B cell (primary cell): ENCODE measurements around the gene COL5A1. TPM values are rescaled to one million over a fixed set of nuclear protein-coding genes. Genes with fewer than 3 reads are reported as not detected.

Experiments used
- ATAC-seq: fragments of 200-7000 bp; cut with Tn5 transposase; one replicate; pipeline ENCODE4 v1.10.0; 2021; ENCODE audit warnings: low read depth, mild to moderate bottlenecking, moderate number of reproducible peaks, moderate library complexity
- CTCF ChIA-PET: fragments of 350-600 bp; sonication (Branson Sonifier 250); formaldehyde crosslinking; loops from one replicate; lab custom pipeline; 2021; ENCODE audit warnings: antibody characterized with exemption, inconsistent platforms; lab: Charles Lee
- POLR2A ChIA-PET: fragments of 350-600 bp; sonication (Branson Sonifier 250); formaldehyde crosslinking; loops from one replicate; lab custom pipeline; 2021; ENCODE audit warnings: antibody characterized with exemption; lab: Charles Lee
- DNase-seq: peaks from one replicate; pipeline ENCODE4 v3.0.0; 2013
- H2AFZ ChIP-seq: 2 replicates; pipeline ENCODE4 v1.6.1; 2012; ENCODE audit warnings: mild to moderate bottlenecking, low read depth, low read length; ENCODE audit not compliant: insufficient read depth, poor library complexity, severe bottlenecking
- H3K27ac ChIP-seq, 2 donors: 1 replicate in 1 of 2; 2 replicates in 1 of 2; pipeline ENCODE4 v1.5.1; 2012 to 2013; ENCODE audit warnings: low read length in 2 of 2, mild to moderate bottlenecking in 2 of 2, moderate library complexity in 1 of 2
- H3K27me3 ChIP-seq, 4 experiments: fragments of 200-600 bp in 1 of 4; sonication (generic) in 1 of 4; replicated peaks in 1 of 4; 1 replicate in 2 of 4; 2 replicates in 2 of 4; pipeline versions ENCODE4 v1.6.1 to v1.7.0; 2013 to 2016; ENCODE audit warnings: low read length in 3 of 4, mild to moderate bottlenecking in 2 of 4, mixed read lengths in 1 of 4, moderate library complexity in 1 of 4; ENCODE audit not compliant: insufficient read depth in 4 of 4, control insufficient read depth in 3 of 4; ENCODE audit errors: control extremely low read depth in 1 of 4
- H3K36me3 ChIP-seq, 2 experiments: replicated peaks in 1 of 2; 1 replicate in 1 of 2; 2 replicates in 1 of 2; pipeline versions ENCODE4 v1.6.1 to v1.7.1; 2013; ENCODE audit warnings: low read length in 1 of 2; ENCODE audit not compliant: insufficient read depth in 2 of 2, control insufficient read depth in 1 of 2; ENCODE audit errors: control extremely low read depth in 1 of 2, extremely low read depth in 1 of 2
- H3K4me1 ChIP-seq, 2 donors: fragments of 200-600 bp in 1 of 2; sonication (generic) in 1 of 2; 1 replicate in 1 of 2; 2 replicates in 1 of 2; pipeline versions ENCODE4 v1.5.1 to v1.6.1; 2013 to 2017; ENCODE audit warnings: low read length in 2 of 2; ENCODE audit not compliant: control insufficient read depth in 2 of 2, insufficient read depth in 2 of 2
- H3K4me2 ChIP-seq: replicated peaks from 2 replicates; pipeline ENCODE3; 2012; ENCODE audit warnings: mild to moderate bottlenecking, low read depth, low read length; ENCODE audit not compliant: poor library complexity, severe bottlenecking
- H3K4me3 ChIP-seq, 5 experiments: fragments of 200-600 bp in 1 of 5; sonication (generic) in 1 of 5; 1 replicate in 3 of 5; 2 replicates in 2 of 5; pipeline versions ENCODE4 v1.5.1 to v1.7.0; 2011 to 2016; ENCODE audit warnings: low read length in 4 of 5, mild to moderate bottlenecking in 4 of 5, low read depth in 2 of 5, control low read depth in 1 of 5, moderate library complexity in 1 of 5; ENCODE audit not compliant: insufficient read depth in 1 of 5; ENCODE audit errors: control extremely low read depth in 1 of 5, extremely low read depth in 1 of 5
- H3K79me2 ChIP-seq: fragments of 200-600 bp; sonication (generic); one replicate; pipeline ENCODE4 v1.6.0; 2016; ENCODE audit warnings: low read length; ENCODE audit not compliant: control insufficient read depth, insufficient read depth
- H3K9ac ChIP-seq: fragments of 200-600 bp; sonication (generic); 2 replicates; pipeline ENCODE4 v1.6.1; 2017; ENCODE audit warnings: mild to moderate bottlenecking, low read length, moderate library complexity
- H3K9me3 ChIP-seq, 3 donors: one replicate each; pipeline versions ENCODE4 v1.6.1 to v1.7.1; 2013; ENCODE audit warnings: low read length in 2 of 3; ENCODE audit not compliant: control insufficient read depth in 2 of 3, insufficient read depth in 1 of 3; ENCODE audit errors: control extremely low read depth in 1 of 3
- H4K20me1 ChIP-seq: 2 replicates; pipeline ENCODE4 v1.6.0; 2012; ENCODE audit warnings: mild to moderate bottlenecking, low read length; ENCODE audit not compliant: insufficient read depth, control insufficient read depth, poor library complexity, severe bottlenecking
- H3K27ac Mint-ChIP-seq: one replicate; pipeline ENCODE4 v1.8.0; 2021; ENCODE audit warnings: mixed read lengths
- H3K27me3 Mint-ChIP-seq: one replicate; pipeline ENCODE4 v1.8.0; 2021; ENCODE audit warnings: mixed read lengths
- H3K4me1 Mint-ChIP-seq: one replicate; pipeline ENCODE4 v1.8.0; 2021; ENCODE audit warnings: mixed read lengths
- H3K4me3 Mint-ChIP-seq: one replicate; pipeline ENCODE4 v1.8.0; 2021; ENCODE audit warnings: mixed read lengths
- H3K9me3 Mint-ChIP-seq: one replicate; pipeline ENCODE4 v1.8.0; 2022; ENCODE audit warnings: mixed read lengths; ENCODE audit not compliant: insufficient read depth
- EZH2 ChIP-seq: IDR thresholded peaks from 2 replicates; pipeline ENCODE4 v1.6.1; 2012; ENCODE audit warnings: borderline replicate concordance, low read depth, mild to moderate bottlenecking, moderate library complexity, low read length; ENCODE audit not compliant: insufficient read depth, poor library complexity, severe bottlenecking
- WGBS: methylation state at CpG from one replicate; pipeline ENCODE4 v1.1.5; 2013; ENCODE audit warnings: missing lambda C conversion rate; ENCODE audit not compliant: insufficient coverage; 5-methylcytosine and 5-hydroxymethylcytosine counted together
- intact Hi-C: fragments of 100-400 bp; cut with micrococcal nuclease; formaldehyde crosslinking; loops from one replicate; pipeline ENCODE4 v1.10.0; 2022
- polyA plus RNA-seq: library from polyadenylated mRNA; depleted of rRNA; stranded (reverse); fragments of >200 nt; gene quantifications from 2 replicates; pipeline ENCODE4 v1.2.3, GENCODE V29; 2012
- total RNA-seq, 2 donors: library from RNA; stranded (reverse); fragments of 120-200 nt in 1 of 2; gene quantifications; 1 replicate in 1 of 2; 2 replicates in 1 of 2; pipeline versions ENCODE4 v1.2.3 to v1.2.4, GENCODE V29; 2013 to 2022
- TF ChIP-seq, protein P1 (sequence below): fragments of 200-600 bp; IDR thresholded peaks from one replicate; pipeline ENCODE4 v1.8.0; 2022; ENCODE audit warnings: antibody characterized with exemption, mild to moderate bottlenecking

The COL5A1 gene
- total and polyA plus RNA-seq, 2 donors (not counting 1 experiment from before 2014, with no cell fraction given): 0.06 TPM; not detected in 1

DNA sequence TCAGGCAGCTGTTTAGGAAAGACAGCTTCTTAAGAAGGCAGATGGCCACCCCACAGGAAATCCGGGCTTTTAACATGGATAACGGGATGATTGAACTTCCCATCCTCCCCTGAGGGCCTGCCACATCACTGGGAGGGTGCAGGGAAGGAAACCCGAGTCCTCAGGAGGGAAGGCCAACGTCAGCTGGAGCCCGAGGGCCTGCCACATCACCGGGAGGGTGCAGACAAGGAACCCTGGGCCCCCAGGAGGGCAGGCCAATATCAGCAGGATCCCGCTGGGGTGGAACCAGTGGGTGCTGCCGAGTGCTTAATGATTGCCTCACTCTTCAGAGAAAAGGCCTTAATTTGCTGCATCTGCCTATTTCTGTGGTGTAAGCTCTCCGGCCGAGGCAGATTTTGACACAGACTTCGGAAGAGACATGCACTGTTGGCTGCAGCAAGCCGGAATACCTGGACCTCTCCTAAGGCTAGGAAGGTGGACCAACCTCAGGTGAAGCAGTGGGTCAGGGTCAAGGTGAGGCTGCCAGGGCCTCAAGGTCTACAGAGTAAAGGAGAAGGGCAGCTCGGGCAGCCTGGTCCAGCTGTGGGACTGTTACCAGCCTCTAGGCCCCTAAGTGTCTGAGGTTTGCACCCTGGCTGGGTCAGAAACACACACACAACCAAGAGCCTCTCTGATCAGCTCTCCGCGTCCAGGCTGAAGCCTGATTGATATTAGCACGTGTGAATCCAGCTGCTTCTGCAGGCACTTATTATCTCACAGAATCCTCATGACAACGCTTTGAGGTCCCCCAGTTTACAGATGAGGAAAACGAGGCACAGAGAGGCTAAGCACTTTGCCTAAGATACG is 14.8 kb upstream of the COL5A1 start:
- Histone ChIP-seq H3K4me2 (no peak overlapping the region), H3K27me3 (peaks cover 0 to 2% (median 0%) of the 10 kb centered on the region in 4 experiments), H3K79me2 (no peaks in the 10 kb centered on the region), H3K9ac (no peak overlapping the region), H3K36me3 (no peaks in the 10 kb centered on the region), H3K4me3 (no peak overlapping the region), H3K27ac (no peak overlapping the region), H3K9me3 (no peaks in the 10 kb centered on the region), H3K4me1 (no peaks in the 10 kb centered on the region), H4K20me1 (no peaks in the 10 kb centered on the region), H2AFZ (no peak overlapping the region)
- ATAC-seq: no peak
- CTCF ChIA-PET: no interaction called here
- H3K4me3 Mint-ChIP-seq: no peak overlapping the region
- POLR2A ChIA-PET: no interaction called here
- no peak overlapping the region for H3K27ac Mint-ChIP-seq
- 88% methylated on average over 15 of the region's 19 CpGs for WGBS
- TF ChIP-seq EZH2: no peak
- TF ChIP-seq, protein P1, sequence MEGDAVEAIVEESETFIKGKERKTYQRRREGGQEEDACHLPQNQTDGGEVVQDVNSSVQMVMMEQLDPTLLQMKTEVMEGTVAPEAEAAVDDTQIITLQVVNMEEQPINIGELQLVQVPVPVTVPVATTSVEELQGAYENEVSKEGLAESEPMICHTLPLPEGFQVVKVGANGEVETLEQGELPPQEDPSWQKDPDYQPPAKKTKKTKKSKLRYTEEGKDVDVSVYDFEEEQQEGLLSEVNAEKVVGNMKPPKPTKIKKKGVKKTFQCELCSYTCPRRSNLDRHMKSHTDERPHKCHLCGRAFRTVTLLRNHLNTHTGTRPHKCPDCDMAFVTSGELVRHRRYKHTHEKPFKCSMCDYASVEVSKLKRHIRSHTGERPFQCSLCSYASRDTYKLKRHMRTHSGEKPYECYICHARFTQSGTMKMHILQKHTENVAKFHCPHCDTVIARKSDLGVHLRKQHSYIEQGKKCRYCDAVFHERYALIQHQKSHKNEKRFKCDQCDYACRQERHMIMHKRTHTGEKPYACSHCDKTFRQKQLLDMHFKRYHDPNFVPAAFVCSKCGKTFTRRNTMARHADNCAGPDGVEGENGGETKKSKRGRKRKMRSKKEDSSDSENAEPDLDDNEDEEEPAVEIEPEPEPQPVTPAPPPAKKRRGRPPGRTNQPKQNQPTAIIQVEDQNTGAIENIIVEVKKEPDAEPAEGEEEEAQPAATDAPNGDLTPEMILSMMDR: no peak
- DNase-seq: no peak
- no peaks in the 10 kb centered on the region for H3K9me3 Mint-ChIP-seq
- no peaks in the 10 kb centered on the region for H3K4me1 Mint-ChIP-seq
- intact Hi-C loops: no loop called here
- H3K27me3 Mint-ChIP-seq: peaks cover 2% of the 10 kb centered on the region
